H1 (cell line): ENCODE measurements around the gene CNTROB. TPM values are rescaled to one million over a fixed set of nuclear protein-coding genes. Genes with fewer than 3 reads are reported as not detected.

Experiments used
- CHD1 ChIP-seq: IDR thresholded peaks from 2 replicates; pipeline ENCODE4 v1.6.1; 2012; ENCODE audit warnings: low read depth, low read length, improper control_type of control experiment
- CREB1 ChIP-seq: IDR thresholded peaks from 2 replicates; pipeline ENCODE4 v1.6.1; 2012; ENCODE audit warnings: inconsistent platforms
- EZH2 ChIP-seq: fragments of 200-600 bp; sonication (generic); IDR thresholded peaks from 2 replicates; pipeline ENCODE4 v1.7.1; 2012; ENCODE audit warnings: low read depth, mild to moderate bottlenecking, moderate library complexity, low read length, inconsistent platforms; ENCODE audit not compliant: severe bottlenecking
- polyA plus RNA-seq, 7 experiments: library from polyadenylated mRNA; depleted of rRNA in 3 of 7; stranded (reverse) in 5 of 7; unstranded in 2 of 7; fragments of >200 nt in 5 of 7; fragments of 200-250 nt in 2 of 7; gene quantifications; 1 replicate in 5 of 7; 2 replicates in 1 of 7; 4 replicates in 1 of 7; pipeline versions ENCODE4 v1.2.1 to v1.2.3, GENCODE V29; 2011 to 2013; ENCODE audit warnings: missing spikeins in 2 of 7, mixed read lengths in 2 of 7
- total RNA-seq: library from RNA; stranded (reverse); fragmentation: NEBNext Ultra II Directional; extraction: Animal tissue kit (Norgen Biotek cat#: 25700); gene quantifications from 2 replicates; pipeline ENCODE4 v1.2.1, GENCODE V29; 2021

The CNTROB gene
- total and polyA plus RNA-seq, 2 of the 8 experiments (the other 6 are each of a cell fraction or from before 2014, with no cell fraction given): 20.5 to 31.9 TPM

DNA sequence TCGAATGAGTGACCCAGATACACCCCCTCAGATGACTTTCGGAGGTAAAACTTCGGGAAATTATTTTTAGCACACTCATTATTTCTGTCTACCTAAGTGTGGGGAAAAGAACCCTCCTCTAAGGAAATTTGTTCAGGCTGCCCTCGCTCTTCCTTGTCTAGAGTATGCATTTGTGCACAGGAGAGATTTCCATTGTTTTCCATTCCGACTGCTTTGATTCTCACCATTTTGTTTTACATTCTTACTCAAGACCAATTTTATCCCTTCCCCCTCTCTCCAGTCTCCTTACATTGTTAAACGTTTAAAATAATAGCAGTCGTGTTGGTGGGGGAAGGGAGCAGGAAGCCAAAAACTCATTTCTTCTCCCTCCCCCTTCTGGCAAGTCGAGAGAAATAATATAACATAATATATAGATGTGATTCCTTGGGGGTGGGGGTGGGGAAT is 44.9 kb upstream of the CNTROB start (continued):
- no peak for TF ChIP-seq EZH2
- no peak for TF ChIP-seq CREB1
- no peak for TF ChIP-seq CHD1
